Progenitor cell of endocrine pancreas (in vitro differentiated cells): ENCODE measurements around the gene STIMATE. TPM values are rescaled to one million over a fixed set of nuclear protein-coding genes. Genes with fewer than 3 reads are reported as not detected.

Experiments
- DNase-seq: peaks from one replicate; pipeline ENCODE4 v3.0.0; 2021; ENCODE audit warnings: low spot score; ENCODE audit not compliant: unreplicated experiment
- H3K27ac Mint-ChIP-seq: 2 replicates; pipeline ENCODE4 v1.8.0; 2021; ENCODE audit warnings: mild to moderate bottlenecking, moderate library complexity, mixed read lengths
- H3K27me3 Mint-ChIP-seq: 2 replicates; pipeline ENCODE4 v1.8.0; 2021; ENCODE audit warnings: mixed read lengths
- H3K36me3 Mint-ChIP-seq: 2 replicates; pipeline ENCODE4 v1.8.0; 2022; ENCODE audit warnings: mixed read lengths; ENCODE audit not compliant: insufficient read depth
- H3K4me1 Mint-ChIP-seq: 2 replicates; pipeline ENCODE4 v1.8.0; 2021; ENCODE audit warnings: low read depth, mixed read lengths
- H3K4me3 Mint-ChIP-seq: 2 replicates; pipeline ENCODE4 v1.8.0; 2021; ENCODE audit warnings: low read depth, mild to moderate bottlenecking, moderate library complexity, mixed read lengths
- H3K9me3 Mint-ChIP-seq: 2 replicates; pipeline ENCODE4 v1.8.0; 2021; ENCODE audit warnings: low read depth, mixed read lengths
- total RNA-seq: library from RNA; stranded (reverse); gene quantifications from 2 replicates; pipeline ENCODE4 v1.2.1, GENCODE V29; 2021
- TF ChIP-seq, protein P1 (sequence below): fragments of 200-600 bp; sonication (generic); IDR thresholded peaks from one replicate; pipeline ENCODE4 v1.5.0; 2021; ENCODE audit warnings: antibody characterized with exemption, mild to moderate bottlenecking; ENCODE audit not compliant: unreplicated experiment

The STIMATE gene
- total RNA-seq, 1 donor from 2014 or later = 17.4 TPM

DNA sequence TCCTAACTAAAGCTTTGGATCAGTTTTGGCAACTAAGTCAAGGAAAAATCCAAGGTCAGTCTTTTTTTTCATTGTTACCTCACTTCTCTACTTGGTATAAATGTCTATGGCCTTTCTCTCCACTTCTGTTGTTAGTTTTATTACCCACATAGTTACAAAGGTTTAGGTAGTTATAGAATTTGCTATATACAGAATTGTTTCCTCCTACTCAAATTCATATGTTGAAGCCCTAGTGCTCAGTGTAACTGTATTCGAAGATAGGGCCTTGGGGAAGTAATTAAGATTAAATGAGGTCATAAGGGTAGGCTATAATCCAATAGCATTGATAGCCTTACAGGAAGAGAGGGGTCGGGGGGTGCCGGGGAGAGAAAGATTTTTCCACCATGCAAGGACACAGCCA is 19.7 kb upstream of the STIMATE start:
- DNase-seq = no peak
- no peaks in the 10 kb centered on the region for H3K27me3 Mint-ChIP-seq
- H3K36me3 Mint-ChIP-seq = peaks cover 14% of the 10 kb centered on the region
- H3K27ac Mint-ChIP-seq = peak overlapping the region; percentile 37
- H3K4me1 Mint-ChIP-seq = no peaks in the 10 kb centered on the region
- no peak overlapping the region for H3K4me3 Mint-ChIP-seq
- TF ChIP-seq, protein P1, sequence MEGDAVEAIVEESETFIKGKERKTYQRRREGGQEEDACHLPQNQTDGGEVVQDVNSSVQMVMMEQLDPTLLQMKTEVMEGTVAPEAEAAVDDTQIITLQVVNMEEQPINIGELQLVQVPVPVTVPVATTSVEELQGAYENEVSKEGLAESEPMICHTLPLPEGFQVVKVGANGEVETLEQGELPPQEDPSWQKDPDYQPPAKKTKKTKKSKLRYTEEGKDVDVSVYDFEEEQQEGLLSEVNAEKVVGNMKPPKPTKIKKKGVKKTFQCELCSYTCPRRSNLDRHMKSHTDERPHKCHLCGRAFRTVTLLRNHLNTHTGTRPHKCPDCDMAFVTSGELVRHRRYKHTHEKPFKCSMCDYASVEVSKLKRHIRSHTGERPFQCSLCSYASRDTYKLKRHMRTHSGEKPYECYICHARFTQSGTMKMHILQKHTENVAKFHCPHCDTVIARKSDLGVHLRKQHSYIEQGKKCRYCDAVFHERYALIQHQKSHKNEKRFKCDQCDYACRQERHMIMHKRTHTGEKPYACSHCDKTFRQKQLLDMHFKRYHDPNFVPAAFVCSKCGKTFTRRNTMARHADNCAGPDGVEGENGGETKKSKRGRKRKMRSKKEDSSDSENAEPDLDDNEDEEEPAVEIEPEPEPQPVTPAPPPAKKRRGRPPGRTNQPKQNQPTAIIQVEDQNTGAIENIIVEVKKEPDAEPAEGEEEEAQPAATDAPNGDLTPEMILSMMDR = no peak
- no peaks in the 10 kb centered on the region for H3K9me3 Mint-ChIP-seq

DNA sequence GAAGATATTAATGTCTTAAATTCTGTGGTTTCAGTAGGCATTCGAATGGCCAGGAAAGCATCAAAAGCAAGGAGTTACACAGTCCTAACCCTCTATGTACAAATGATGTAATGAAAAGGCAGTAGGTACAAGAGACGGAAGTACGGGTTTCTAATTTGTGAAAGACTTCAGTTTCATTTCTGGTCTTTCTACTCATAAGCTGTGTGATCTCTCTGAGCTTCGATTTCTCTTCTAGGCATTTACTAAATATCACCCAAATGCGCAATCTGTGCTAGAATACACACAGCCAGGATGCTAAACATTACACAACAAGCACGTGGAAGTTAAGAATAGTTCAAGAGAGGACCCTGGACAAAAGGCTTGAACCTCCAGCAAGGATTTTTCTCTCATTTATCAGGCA is 17.9 kb upstream of the STIMATE start:
- no peaks in the 10 kb centered on the region for H3K9me3 Mint-ChIP-seq
- no peak overlapping the region for H3K27ac Mint-ChIP-seq
- no peak for DNase-seq
- no peaks in the 10 kb centered on the region for H3K27me3 Mint-ChIP-seq
- TF ChIP-seq, protein P1 = no peak
- H3K4me1 Mint-ChIP-seq = no peaks in the 10 kb centered on the region
- H3K4me3 Mint-ChIP-seq = no peak overlapping the region
- peaks cover 17% of the 10 kb centered on the region for H3K36me3 Mint-ChIP-seq

DNA sequence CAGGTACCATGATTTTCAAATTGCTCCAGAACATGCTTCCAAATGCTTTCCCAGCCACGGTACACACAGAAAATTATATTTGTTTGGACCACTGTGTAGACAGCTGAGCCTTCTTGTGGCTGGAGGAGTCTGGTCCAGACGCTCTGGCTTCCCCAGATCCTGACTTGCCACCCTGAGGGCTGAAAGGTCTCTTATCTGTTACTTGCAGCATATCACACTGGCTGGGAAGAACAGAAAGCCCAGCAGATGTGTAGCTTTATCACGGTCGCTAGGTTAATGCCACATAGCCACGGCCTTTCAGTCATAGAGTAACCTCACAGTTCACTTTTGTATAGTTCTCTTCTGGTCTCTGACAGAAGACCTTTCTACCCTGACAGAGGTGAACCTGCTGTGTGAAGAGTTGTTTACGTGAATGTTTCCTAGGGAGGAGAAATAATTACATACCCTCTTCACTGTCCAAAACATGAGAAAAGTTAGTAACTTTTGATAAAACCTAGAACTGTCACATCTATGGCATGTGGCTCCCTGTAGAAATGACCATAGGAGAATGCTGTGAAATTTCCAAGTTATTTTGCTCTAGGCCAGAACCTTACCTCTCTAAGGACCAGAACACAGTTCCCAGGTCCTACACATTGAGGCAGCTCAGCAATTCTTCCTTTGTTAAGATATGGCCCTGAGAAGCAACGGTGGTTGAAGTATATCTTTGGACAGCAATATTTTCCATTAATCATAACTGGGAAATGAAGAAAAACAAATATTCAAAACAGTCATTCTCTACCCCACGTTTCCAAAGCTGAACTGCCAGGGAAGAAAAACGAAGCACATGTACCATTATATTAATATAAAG is 15.8 kb upstream of the STIMATE start:
- Mint-ChIP-seq H3K4me1 (no peaks in the 10 kb centered on the region), H3K9me3 (no peaks in the 10 kb centered on the region), H3K4me3 (no peak overlapping the region), H3K27me3 (no peaks in the 10 kb centered on the region), H3K27ac (no peak overlapping the region), H3K36me3 (peaks cover 10% of the 10 kb centered on the region)
- DNase-seq = no peak
- TF ChIP-seq, protein P1 = no peak

DNA sequence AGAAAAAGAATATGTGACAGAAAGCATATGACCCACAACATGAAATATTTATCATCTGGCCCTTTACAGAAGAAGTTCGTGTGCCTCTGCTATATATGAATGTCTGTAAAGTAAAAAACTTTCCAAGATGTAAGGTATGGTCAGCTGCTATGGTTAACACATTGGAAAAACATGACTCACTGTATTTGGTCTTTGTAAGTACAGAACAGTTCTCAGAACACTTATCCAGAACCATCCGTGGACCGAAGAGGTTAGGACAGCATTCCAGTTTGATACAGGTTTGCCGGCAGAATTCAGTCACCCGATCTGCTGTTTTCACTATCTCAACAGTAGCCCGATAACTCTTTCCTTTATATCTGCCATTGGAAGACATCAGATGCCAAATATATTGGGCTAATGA is 13.5 kb upstream of the STIMATE start:
- Mint-ChIP-seq H3K27ac (no peak overlapping the region), H3K9me3 (no peaks in the 10 kb centered on the region), H3K4me1 (no peaks in the 10 kb centered on the region), H3K27me3 (no peaks in the 10 kb centered on the region), H3K4me3 (no peak overlapping the region), H3K36me3 (peaks cover 6% of the 10 kb centered on the region)
- no peak for DNase-seq
- TF ChIP-seq, protein P1 = no peak

DNA sequence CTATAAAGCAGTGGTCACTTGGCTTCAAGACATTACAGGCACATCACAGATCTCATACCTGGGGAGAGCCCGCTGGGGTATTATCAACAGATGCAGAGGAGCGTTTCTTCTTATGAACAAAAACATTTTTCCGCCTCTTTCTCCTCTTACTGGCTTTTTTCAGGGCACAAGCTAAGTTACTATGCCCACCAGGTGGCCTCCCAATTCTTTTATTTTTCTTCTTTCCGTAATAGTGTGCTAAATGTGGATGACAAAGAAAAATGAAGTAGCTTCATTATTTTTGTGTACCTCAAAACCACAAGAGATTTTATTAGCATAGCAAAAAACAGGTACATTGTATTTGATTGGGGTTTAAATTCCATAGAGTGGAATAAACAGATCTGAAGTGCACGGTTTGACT is 10.1 kb upstream of the STIMATE start:
- Mint-ChIP-seq H3K4me1 (peaks cover 3% of the 10 kb centered on the region), H3K9me3 (no peaks in the 10 kb centered on the region), H3K27me3 (no peaks in the 10 kb centered on the region), H3K27ac (no peak overlapping the region), H3K4me3 (no peak overlapping the region), H3K36me3 (peaks cover 9% of the 10 kb centered on the region)
- TF ChIP-seq, protein P1 = no peak
- no peak for DNase-seq
